ENCODE results near the gene SYT2. TPM values are rescaled to one million over a fixed set of nuclear protein-coding genes. Genes with fewer than 3 reads are reported as not detected.

SYT2 gene
- total and polyA plus RNA-seq, 2 donors (not counting 1 experiment from before 2014, with no cell fraction given), result 0.03 TPM; not detected in 1

- DNase-seq (ENCODE audit: low read depth in 2 of 2), result peak in 1 of 2 donors; percentile 84
- TF ChIP-seq, protein P1, sequence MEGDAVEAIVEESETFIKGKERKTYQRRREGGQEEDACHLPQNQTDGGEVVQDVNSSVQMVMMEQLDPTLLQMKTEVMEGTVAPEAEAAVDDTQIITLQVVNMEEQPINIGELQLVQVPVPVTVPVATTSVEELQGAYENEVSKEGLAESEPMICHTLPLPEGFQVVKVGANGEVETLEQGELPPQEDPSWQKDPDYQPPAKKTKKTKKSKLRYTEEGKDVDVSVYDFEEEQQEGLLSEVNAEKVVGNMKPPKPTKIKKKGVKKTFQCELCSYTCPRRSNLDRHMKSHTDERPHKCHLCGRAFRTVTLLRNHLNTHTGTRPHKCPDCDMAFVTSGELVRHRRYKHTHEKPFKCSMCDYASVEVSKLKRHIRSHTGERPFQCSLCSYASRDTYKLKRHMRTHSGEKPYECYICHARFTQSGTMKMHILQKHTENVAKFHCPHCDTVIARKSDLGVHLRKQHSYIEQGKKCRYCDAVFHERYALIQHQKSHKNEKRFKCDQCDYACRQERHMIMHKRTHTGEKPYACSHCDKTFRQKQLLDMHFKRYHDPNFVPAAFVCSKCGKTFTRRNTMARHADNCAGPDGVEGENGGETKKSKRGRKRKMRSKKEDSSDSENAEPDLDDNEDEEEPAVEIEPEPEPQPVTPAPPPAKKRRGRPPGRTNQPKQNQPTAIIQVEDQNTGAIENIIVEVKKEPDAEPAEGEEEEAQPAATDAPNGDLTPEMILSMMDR (conservative IDR thresholded peaks at IDR 0.05 in 1 of 2, IDR thresholded peaks at IDR 0.05 in 1 of 2; ENCODE audit: low read depth in 1 of 2, low read length in 2 of 2), result no peak
- TF ChIP-seq EZH2 (IDR thresholded peaks at IDR 0.05; ENCODE audit: low read length, missing control alignments), result no peak
- H3K9ac ChIP-seq (ENCODE audit: insufficient read depth, low read length), result no peak overlapping the region
- H2AFZ ChIP-seq (ENCODE audit: low read length), result peak overlapping the region; percentile 4
- H3K9me3 ChIP-seq (ENCODE audit: control insufficient read depth, insufficient read depth, low read depth, low read length), result no peaks in the 10 kb centered on the region
- no peaks in the 10 kb centered on the region for H3K36me3 ChIP-seq (ENCODE audit: control insufficient read depth, insufficient read depth, low read length)
- H3K27me3 ChIP-seq (ENCODE audit: control insufficient read depth, insufficient read depth, low read length), result no peaks in the 10 kb centered on the region
- no peaks in the 10 kb centered on the region for H3K79me2 ChIP-seq (ENCODE audit: control insufficient read depth, insufficient read depth, low read length)
- H3K27ac ChIP-seq (ENCODE audit: insufficient read depth, low read length), result peak overlapping the region; percentile 32
- H4K20me1 ChIP-seq (ENCODE audit: control insufficient read depth, extremely low read depth, insufficient read depth, low read length), result no peaks in the 10 kb centered on the region
- H3K4me2 ChIP-seq (ENCODE audit: extremely low read depth, insufficient read depth, low read length), result no peak overlapping the region
- no peak overlapping the region for H3K4me3 ChIP-seq (replicated peaks in 1 of 4; ENCODE audit: control extremely low read depth in 1 of 4, insufficient read depth in 1 of 4, low read depth in 3 of 4, low read length in 4 of 4)
- H3K4me1 ChIP-seq (ENCODE audit: control insufficient read depth, extremely low read depth, insufficient read depth, low read length), result peaks cover 21% of the 10 kb centered on the region
Observed at GRCh38 chr1:202567738-202568137, 142.5 kb downstream of the SYT2 start.

- no peaks in the 10 kb centered on the region for H3K79me2 ChIP-seq (ENCODE audit: control insufficient read depth, insufficient read depth, low read length)
- no peaks in the 10 kb centered on the region for H3K27me3 ChIP-seq (ENCODE audit: control insufficient read depth, insufficient read depth, low read length)
- no peak overlapping the region for H3K27ac ChIP-seq (ENCODE audit: insufficient read depth, low read length)
- no peak overlapping the region for H3K4me3 ChIP-seq (replicated peaks in 1 of 4; ENCODE audit: control extremely low read depth in 1 of 4, insufficient read depth in 1 of 4, low read depth in 3 of 4, low read length in 4 of 4)
- no peaks in the 10 kb centered on the region for H3K9me3 ChIP-seq (ENCODE audit: control insufficient read depth, insufficient read depth, low read depth, low read length)
- H3K4me1 ChIP-seq (ENCODE audit: control insufficient read depth, extremely low read depth, insufficient read depth, low read length), result peaks cover 21% of the 10 kb centered on the region
- no peak overlapping the region for H3K9ac ChIP-seq (ENCODE audit: insufficient read depth, low read length)
- no peaks in the 10 kb centered on the region for H3K36me3 ChIP-seq (ENCODE audit: control insufficient read depth, insufficient read depth, low read length)
- H3K4me2 ChIP-seq (ENCODE audit: extremely low read depth, insufficient read depth, low read length), result no peak overlapping the region
- DNase-seq (ENCODE audit: low read depth in 2 of 2), result no peak
- no peaks in the 10 kb centered on the region for H4K20me1 ChIP-seq (ENCODE audit: control insufficient read depth, extremely low read depth, insufficient read depth, low read length)
- no peak overlapping the region for H2AFZ ChIP-seq (ENCODE audit: low read length)
- TF ChIP-seq EZH2 (IDR thresholded peaks at IDR 0.05; ENCODE audit: low read length, missing control alignments), result no peak
- TF ChIP-seq, protein P1 (conservative IDR thresholded peaks at IDR 0.05 in 1 of 2, IDR thresholded peaks at IDR 0.05 in 1 of 2; ENCODE audit: low read depth in 1 of 2, low read length in 2 of 2), result no peak
Observed at GRCh38 chr1:202565890-202566602, 144.2 kb downstream of the SYT2 start.

DNA sequence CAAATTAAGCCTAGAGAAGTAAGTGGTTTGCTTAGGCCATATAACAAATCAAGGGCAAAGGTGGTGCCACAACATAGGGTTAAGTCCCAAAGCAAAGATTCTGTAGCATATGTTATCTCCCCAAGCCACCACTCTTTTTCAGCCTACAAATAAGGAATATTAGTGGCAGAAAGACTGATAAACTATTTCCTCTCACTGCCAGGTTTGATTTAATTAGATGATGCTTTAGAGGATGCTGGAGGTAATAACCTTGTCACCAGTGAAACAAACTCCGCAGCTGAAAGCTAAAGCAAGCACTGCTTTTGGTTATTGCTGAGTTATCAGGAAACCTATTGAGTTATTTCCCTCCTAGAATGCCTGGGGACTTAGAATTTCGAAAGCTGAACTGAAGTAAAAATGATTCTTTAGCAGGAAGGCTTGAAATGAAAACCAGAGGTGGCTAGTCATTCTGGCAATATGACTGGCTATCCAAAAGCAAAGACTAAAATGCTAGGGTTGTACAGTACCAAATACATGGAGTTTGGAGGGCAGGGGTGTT is 145.2 kb downstream of the SYT2 start:
- Histone ChIP-seq H4K20me1 (ENCODE audit: control insufficient read depth, extremely low read depth, insufficient read depth, low read length) (no peaks in the 10 kb centered on the region), H3K36me3 (ENCODE audit: control insufficient read depth, insufficient read depth, low read length) (no peaks in the 10 kb centered on the region), H3K4me1 (ENCODE audit: control insufficient read depth, extremely low read depth, insufficient read depth, low read length) (peaks cover 21% of the 10 kb centered on the region), H3K9ac (ENCODE audit: insufficient read depth, low read length) (no peak overlapping the region), H3K9me3 (ENCODE audit: control insufficient read depth, insufficient read depth, low read depth, low read length) (no peaks in the 10 kb centered on the region), H3K4me2 (ENCODE audit: extremely low read depth, insufficient read depth, low read length) (no peak overlapping the region), H3K27me3 (ENCODE audit: control insufficient read depth, insufficient read depth, low read length) (no peaks in the 10 kb centered on the region), H3K27ac (ENCODE audit: insufficient read depth, low read length) (no peak overlapping the region), H3K4me3 (replicated peaks in 1 of 4; ENCODE audit: control extremely low read depth in 1 of 4, insufficient read depth in 1 of 4, low read depth in 3 of 4, low read length in 4 of 4) (no peak overlapping the region), H2AFZ (ENCODE audit: low read length) (no peak overlapping the region), H3K79me2 (ENCODE audit: control insufficient read depth, insufficient read depth, low read length) (no peaks in the 10 kb centered on the region)
- no peak for DNase-seq (ENCODE audit: low read depth in 2 of 2)
- no peak for TF ChIP-seq EZH2 (IDR thresholded peaks at IDR 0.05; ENCODE audit: low read length, missing control alignments)
- TF ChIP-seq, protein P1 (conservative IDR thresholded peaks at IDR 0.05 in 1 of 2, IDR thresholded peaks at IDR 0.05 in 1 of 2; ENCODE audit: low read depth in 1 of 2, low read length in 2 of 2), result no peak
